Measurements from ENCODE around the gene NUP210.

The NUP210 gene

DNA sequence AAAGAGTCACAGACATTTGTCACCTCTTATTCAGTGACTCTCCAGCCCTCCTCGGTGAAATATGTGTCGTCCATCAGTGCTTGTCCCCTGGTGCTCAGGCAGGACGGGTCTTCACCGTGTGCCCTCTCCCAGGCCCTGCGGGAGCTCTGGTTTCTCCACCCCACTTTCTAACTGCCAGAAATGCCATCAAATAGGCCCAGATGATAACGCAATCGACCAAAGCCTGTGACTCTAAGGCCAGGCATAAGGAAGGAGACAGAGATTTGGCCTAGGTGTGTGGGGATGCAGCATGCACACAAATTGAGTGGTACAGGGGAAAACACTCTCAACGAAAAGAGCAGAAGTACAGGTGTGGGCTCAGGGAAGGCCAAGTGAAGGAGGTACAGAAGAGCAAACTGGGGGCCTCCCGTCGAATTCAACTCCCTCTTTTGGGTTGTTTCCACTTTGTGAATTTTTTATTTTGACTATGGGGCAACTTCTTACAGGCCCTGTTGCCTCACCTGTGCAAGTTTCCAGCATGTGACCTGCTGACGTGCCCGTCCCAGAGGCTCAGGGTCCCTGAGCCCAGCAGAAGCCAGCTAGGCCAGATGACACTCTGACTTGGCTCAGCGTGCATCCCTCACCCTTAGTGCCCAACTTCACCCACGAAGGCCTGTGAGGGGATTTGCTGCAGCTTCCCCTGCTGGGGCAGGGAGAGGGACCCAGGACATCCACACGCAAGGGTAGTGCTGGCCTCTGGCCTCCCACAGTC is 4.7 kb downstream of the NUP210 start:
- DNase-seq (ENCODE audit: insufficient read length) (no peak), FAIRE-seq (no peak)
- TF ChIP-seq TAF1 (IDR thresholded peaks at IDR 0.05; ENCODE audit: borderline replicate concordance, low read depth, low read length) (no peak), POLR2AphosphoS5 (IDR thresholded peaks at IDR 0.05; ENCODE audit: low read depth, low read length) (no peak), POLR2A (IDR thresholded peaks at IDR 0.05; ENCODE audit: low read depth, low read length) (no peak)

DNA sequence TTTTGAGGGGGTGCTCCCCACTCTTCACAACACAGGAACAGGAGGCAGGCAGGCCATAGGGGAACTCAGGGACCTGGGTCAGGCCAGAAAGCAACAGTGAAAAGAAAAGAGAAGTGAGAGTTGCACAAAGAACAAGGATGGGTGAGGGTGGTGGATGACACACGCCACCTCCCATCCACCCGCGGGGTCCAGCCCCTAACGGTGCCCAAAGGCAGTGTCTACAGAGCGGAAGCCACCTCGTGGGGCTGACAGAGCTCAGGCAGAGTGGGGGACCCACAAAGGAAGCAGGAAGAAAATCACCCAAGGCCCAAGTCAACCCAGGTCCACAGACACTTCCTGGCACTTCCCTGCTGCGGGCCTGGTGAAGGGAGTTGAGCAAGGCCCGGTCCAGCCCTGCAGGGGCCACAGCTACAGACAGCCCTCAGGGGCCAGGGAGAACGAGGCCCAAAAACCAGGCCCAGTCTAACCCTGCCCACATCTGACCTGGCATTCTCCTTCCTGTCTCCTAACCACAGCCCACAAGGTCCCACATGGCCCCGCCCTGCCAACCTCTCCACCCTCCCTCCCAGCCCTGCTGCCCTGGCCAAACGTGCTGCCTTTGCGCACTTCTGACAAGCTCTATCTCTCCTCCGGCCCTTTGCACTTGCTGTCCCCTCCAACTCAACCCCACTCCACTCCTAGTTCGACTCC is 5.9 kb downstream of the NUP210 start:
- FAIRE-seq (peak; percentile 69), DNase-seq (ENCODE audit: insufficient read length) (peak; percentile 89)
- peak; percentile 64; the same call in 1 of the 2 replicates for TF ChIP-seq POLR2A (IDR thresholded peaks at IDR 0.05; ENCODE audit: low read depth, low read length)
- TF ChIP-seq POLR2AphosphoS5 (IDR thresholded peaks at IDR 0.05; ENCODE audit: low read depth, low read length), result peak; percentile 77
- TF ChIP-seq TAF1 (IDR thresholded peaks at IDR 0.05; ENCODE audit: borderline replicate concordance, low read depth, low read length), result no peak

DNA sequence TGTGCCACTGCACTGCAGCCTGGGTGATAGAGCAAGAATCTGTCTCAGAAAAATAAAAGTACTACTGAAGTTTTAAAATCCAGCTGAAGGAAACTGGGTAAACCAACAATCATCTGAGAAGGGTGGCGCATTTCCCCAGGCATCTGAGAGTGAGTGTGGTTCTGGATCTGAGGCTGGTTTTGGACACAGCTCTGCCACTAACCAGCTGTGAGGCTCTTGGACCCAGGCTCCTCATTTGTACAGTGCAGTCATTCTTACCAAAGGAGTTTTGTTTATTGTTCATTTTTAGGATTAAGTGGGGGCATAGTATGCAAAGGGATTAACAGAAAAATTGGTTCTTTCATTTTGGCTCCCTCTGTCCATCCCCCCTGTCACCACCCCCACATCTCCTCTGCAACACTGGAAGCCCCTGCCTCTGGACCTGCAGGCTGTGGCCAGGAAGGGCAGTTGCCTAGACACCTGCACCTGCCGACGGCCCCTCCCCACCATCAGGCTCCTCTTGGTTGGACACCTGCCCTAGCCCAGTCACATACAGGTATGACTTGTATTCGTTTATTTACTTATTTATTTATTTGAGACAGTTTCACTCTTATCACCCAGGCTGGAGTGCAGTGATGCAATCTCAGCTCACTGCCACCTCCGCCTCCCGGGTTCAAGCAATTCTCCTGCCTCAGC is 8.8 kb downstream of the NUP210 start:
- FAIRE-seq (no peak), DNase-seq (ENCODE audit: insufficient read length) (no peak)
- TF ChIP-seq POLR2A (IDR thresholded peaks at IDR 0.05; ENCODE audit: low read depth, low read length) (no peak), TAF1 (IDR thresholded peaks at IDR 0.05; ENCODE audit: borderline replicate concordance, low read depth, low read length) (no peak), POLR2AphosphoS5 (IDR thresholded peaks at IDR 0.05; ENCODE audit: low read depth, low read length) (no peak; the same call in 1 of the 2 replicates)

DNA sequence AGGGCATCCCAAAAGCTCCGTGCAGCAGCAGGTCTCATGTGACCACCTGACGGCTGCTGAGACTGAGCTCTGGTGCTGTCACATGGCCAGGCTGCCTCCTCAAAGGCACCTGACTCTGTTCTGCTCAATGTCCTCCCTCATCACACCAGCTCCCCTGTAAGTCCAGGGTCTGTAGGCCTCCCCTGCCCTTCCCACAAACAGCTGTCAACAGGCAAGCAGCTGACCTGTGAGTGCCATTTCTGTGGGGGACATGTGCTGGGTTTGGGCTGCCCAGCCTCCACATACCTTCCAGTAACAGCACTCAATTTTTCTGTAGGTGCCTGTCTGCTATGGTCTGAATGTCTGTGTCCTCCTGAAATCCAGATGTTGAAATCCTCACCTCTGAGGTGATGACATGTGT is 11.2 kb downstream of the NUP210 start:
- TF ChIP-seq POLR2A (IDR thresholded peaks at IDR 0.05; ENCODE audit: low read depth, low read length), result no peak
- no peak for TF ChIP-seq TAF1 (IDR thresholded peaks at IDR 0.05; ENCODE audit: borderline replicate concordance, low read depth, low read length)
- no peak for TF ChIP-seq POLR2AphosphoS5 (IDR thresholded peaks at IDR 0.05; ENCODE audit: low read depth, low read length)
- no peak for FAIRE-seq

DNA sequence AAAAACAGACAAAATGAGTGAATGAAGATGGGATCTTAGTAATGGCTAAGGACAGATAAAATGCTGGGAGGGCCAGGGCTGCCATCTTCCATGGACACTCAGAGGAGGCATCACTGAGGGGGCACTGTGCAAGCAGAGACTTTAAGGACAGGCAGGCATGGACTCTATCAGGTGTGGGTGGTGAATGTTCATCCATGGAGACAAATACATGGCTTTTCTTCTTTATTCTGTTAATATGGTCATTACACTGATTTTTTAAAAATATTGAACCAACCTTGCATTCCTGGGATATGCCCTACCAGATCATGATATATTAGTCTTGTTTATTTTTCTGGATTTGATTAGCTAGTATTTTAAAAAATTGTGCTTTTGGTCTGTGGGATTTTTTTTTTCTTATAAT is 12.2 kb downstream of the NUP210 start:
- no peak for FAIRE-seq
- TF ChIP-seq POLR2AphosphoS5 (IDR thresholded peaks at IDR 0.05; ENCODE audit: low read depth, low read length) (no peak), POLR2A (IDR thresholded peaks at IDR 0.05; ENCODE audit: low read depth, low read length) (no peak), TAF1 (IDR thresholded peaks at IDR 0.05; ENCODE audit: borderline replicate concordance, low read depth, low read length) (no peak)
- no peak for DNase-seq (ENCODE audit: insufficient read length)

More for the DNA sequence above, 11.2 kb downstream of the NUP210 start:
- no peak for DNase-seq (ENCODE audit: insufficient read length)

DNA sequence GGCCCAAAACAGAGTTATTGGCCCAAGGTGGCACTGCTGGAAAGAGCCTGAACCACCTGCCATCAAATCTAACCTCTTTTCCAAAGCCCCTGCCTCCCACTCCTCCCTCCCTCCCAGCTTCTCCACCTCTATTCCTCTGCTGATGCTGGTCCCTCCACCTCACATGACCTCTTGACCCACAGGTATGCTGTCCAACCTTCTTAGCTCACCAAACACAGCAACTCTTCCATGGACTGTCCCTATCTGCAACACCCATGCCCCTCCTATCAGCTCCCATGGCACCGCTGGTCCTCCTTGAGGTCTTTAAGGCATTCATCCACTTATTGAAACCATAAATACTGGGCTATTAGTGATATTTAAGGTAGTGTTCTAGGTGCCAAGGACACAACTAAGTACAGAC is 12.6 kb downstream of the NUP210 start:
- DNase-seq (ENCODE audit: insufficient read length) (no peak), FAIRE-seq (no peak)
- TF ChIP-seq POLR2A (IDR thresholded peaks at IDR 0.05; ENCODE audit: low read depth, low read length) (no peak), POLR2AphosphoS5 (IDR thresholded peaks at IDR 0.05; ENCODE audit: low read depth, low read length) (no peak), TAF1 (IDR thresholded peaks at IDR 0.05; ENCODE audit: borderline replicate concordance, low read depth, low read length) (no peak)

DNA sequence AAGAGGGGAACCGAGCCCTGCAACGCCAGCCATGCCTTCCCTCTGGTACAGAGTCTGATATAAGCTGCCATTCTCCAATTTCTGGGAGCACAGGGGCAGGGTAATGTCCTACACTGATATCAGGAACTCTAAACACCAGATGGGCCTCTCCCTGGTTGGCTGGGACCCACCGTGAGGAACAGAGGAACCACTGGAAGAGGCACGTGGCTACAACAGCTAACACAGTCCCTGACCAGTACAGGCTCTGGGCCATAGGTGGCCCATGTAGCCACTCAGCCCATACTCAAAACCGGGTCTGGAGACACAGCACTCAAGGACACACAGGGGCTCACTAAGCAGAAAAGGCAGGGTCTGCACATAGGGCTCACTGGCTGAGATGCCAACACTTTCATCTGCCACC is 13.9 kb downstream of the NUP210 start:
- FAIRE-seq (no peak), DNase-seq (ENCODE audit: insufficient read length) (no peak)
- TF ChIP-seq POLR2AphosphoS5 (IDR thresholded peaks at IDR 0.05; ENCODE audit: low read depth, low read length), result no peak
- no peak for TF ChIP-seq TAF1 (IDR thresholded peaks at IDR 0.05; ENCODE audit: borderline replicate concordance, low read depth, low read length)
- TF ChIP-seq POLR2A (IDR thresholded peaks at IDR 0.05; ENCODE audit: low read depth, low read length), result no peak

DNA sequence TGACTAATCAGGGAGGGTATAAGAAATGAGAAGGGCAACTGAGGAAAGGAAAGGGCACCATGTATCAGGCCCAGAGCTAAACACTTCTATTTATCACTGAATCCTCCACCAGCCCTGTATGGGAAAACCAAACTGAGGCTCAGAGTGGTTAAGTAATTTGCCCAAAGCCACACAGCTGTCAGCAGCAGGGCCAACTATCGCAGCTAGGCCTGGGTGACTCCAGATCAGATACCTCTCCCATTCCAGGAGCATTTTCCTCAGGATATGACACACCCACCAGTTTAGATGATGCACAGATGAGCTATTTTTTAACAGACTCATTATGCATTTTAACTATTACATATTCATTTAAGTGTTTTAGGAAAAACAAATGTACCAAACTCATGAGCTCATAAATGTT is 14.5 kb downstream of the NUP210 start:
- TF ChIP-seq POLR2AphosphoS5 (IDR thresholded peaks at IDR 0.05; ENCODE audit: low read depth, low read length) (no peak), TAF1 (IDR thresholded peaks at IDR 0.05; ENCODE audit: borderline replicate concordance, low read depth, low read length) (no peak), POLR2A (IDR thresholded peaks at IDR 0.05; ENCODE audit: low read depth, low read length) (no peak)
- DNase-seq (ENCODE audit: insufficient read length) (no peak), FAIRE-seq (no peak)

DNA sequence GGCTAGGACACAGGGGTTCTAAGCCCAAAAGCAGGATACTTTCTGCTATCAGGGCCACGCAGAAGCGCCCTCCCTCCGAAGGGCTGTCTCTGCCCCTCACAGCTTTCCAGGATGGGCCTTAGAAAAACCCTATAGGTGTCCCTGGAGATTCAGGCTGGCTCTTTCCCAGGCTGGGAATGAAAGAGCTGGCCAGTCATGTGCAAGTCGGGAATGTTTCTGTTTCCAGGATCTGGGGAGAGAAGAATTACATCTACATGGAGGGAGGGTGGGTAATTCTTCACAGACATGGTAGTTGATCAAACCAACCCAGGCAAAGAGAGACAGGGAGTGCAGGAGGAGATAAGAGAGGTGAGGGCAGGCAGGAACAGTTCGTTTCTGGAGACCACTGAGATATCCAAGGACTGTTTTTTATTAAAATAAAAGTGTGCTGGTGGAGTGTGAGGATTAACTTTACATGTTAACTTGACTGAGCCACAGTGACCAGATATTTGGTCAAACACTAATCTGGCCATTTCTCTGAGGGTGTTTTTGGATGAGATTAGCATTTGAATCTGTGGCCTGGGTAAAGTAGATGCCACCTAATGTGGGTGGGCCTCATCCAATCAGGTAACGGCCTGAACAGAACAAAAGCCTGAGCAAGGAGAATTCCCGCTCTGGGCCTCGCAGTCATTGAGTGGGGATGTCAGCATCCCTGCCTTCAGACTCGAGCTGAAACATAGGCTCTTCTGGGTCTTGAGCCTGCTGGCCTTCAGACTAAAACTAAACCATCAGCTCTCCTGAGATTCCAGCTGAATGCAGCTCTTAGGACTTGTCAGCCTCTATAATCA is 15.3 kb downstream of the NUP210 start:
- TF ChIP-seq POLR2A (IDR thresholded peaks at IDR 0.05; ENCODE audit: low read depth, low read length), result no peak
- no peak for TF ChIP-seq POLR2AphosphoS5 (IDR thresholded peaks at IDR 0.05; ENCODE audit: low read depth, low read length)
- TF ChIP-seq TAF1 (IDR thresholded peaks at IDR 0.05; ENCODE audit: borderline replicate concordance, low read depth, low read length), result no peak
- DNase-seq (ENCODE audit: insufficient read length) (no peak), FAIRE-seq (no peak)

DNA sequence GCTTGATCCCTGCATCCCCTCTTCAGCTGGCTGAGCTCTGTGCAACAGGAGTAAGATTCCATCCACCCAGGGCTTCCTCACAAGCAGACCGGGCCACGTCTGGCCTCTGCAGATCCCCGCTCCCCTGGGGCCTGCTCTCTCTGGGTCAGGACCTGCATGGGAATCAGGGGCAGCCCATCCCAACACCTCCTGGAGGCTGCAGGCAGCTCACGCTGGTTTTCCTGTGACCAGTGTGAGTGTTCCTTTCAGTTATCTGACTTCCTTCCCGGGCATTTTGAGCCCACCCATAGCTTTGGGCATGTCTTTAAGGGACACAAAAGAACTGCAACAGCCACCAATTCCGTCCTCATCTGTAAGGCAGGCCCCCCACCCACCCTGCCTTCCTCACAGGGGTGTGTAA is 16.3 kb downstream of the NUP210 start:
- TF ChIP-seq POLR2A (IDR thresholded peaks at IDR 0.05; ENCODE audit: low read depth, low read length), result no peak
- TF ChIP-seq POLR2AphosphoS5 (IDR thresholded peaks at IDR 0.05; ENCODE audit: low read depth, low read length), result no peak
- TF ChIP-seq TAF1 (IDR thresholded peaks at IDR 0.05; ENCODE audit: borderline replicate concordance, low read depth, low read length), result no peak
- DNase-seq (ENCODE audit: insufficient read length) (no peak), FAIRE-seq (no peak)

All from GM12892 (cell line).